Loucy (cell line): ENCODE data around the gene RUNX1.

ENCODE experiments used
- CTCF ChIP-seq: fragments of 200-600 bp; sonication (generic); conservative IDR thresholded peaks from 2 replicates; pipeline ENCODE4 v1.5.1; 2014; ENCODE audit warnings: mild to moderate bottlenecking, antibody characterized with exemption, low read length
- EZH2phosphoT487 ChIP-seq: fragments of 200-600 bp; IDR thresholded peaks from 2 replicates; pipeline ENCODE4 v1.6.1; 2018; ENCODE audit warnings: antibody characterized with exemption, mild to moderate bottlenecking, moderate library complexity, borderline replicate concordance

- TF ChIP-seq CTCF (no peak), EZH2phosphoT487 (no peak)
Measured at GRCh38 chr21:35063428-35064172, 14.5 kb upstream of the RUNX1 start.
